Upper lobe of left lung (tissue), 6 donors: Measurements from ENCODE around the gene ZNF69. TPM values are rescaled to one million over a fixed set of nuclear protein-coding genes. Genes with fewer than 3 reads are reported as not detected.
"Not testable (repeated sequence)": the region's sequence is repeated elsewhere in the genome, so short reads cannot be mapped to it uniquely, and the experiment has no call there.

Experiments
- ATAC-seq, 2 donors: fragments of 200-7000 bp; cut with Tn5 transposase; one replicate each; pipeline ENCODE4 v1.9.1; 2022; ENCODE audit warnings: mild to moderate bottlenecking in 2 of 2, moderate library complexity in 2 of 2; ENCODE audit not compliant: low FRiP score in 2 of 2
- DNase-seq, 2 donors: peaks; one replicate each; pipeline ENCODE4 v3.0.0-alpha.2; 2019 to 2020
- H3K27ac ChIP-seq, 4 donors: fragments of 200-600 bp; sonication (generic); one replicate each; pipeline ENCODE4 v1.5.1; 2016 to 2019
- H3K27me3 ChIP-seq, 4 donors: fragments of 200-600 bp; sonication (generic); one replicate each; pipeline ENCODE4 v1.5.1; 2017 to 2019
- H3K36me3 ChIP-seq, 4 donors: fragments of 200-600 bp; sonication (generic); one replicate each; pipeline ENCODE4 v1.5.1; 2016 to 2019
- H3K4me1 ChIP-seq, 4 donors: fragments of 200-600 bp; sonication (generic); one replicate each; pipeline ENCODE4 v1.5.1; 2018 to 2019
- H3K4me3 ChIP-seq, 4 donors: fragments of 200-600 bp; sonication (generic); one replicate each; pipeline ENCODE4 v1.5.1; 2017 to 2019; ENCODE audit warnings: mild to moderate bottlenecking in 2 of 4, moderate library complexity in 1 of 4
- H3K9me3 ChIP-seq, 4 donors: fragments of 200-600 bp; sonication (generic); one replicate each; pipeline ENCODE4 v1.5.1; 2018 to 2019
- EP300 ChIP-seq, 4 donors: sonication (generic); formaldehyde crosslinking; IDR thresholded peaks; one replicate each; pipeline ENCODE4 v1.5.1; 2017; ENCODE audit warnings: antibody characterized with exemption in 4 of 4, control low read depth in 2 of 4
- POLR2A ChIP-seq, 4 donors: fragments of 450-650 bp; IDR thresholded peaks; one replicate each; pipeline ENCODE4 v1.5.1; 2016 to 2017; ENCODE audit warnings: antibody characterized with exemption in 4 of 4, mild to moderate bottlenecking in 2 of 4
- POLR2AphosphoS5 ChIP-seq, 2 donors: sonication (generic); formaldehyde crosslinking; IDR thresholded peaks; one replicate each; pipeline ENCODE4 v1.5.1; 2017; ENCODE audit warnings: antibody characterized with exemption in 2 of 2
- WGBS, 2 donors: methylation state at CpG; one replicate each; pipeline ENCODE4 v1.1.5; 2017 to 2018; 5-methylcytosine and 5-hydroxymethylcytosine counted together
- total RNA-seq, 6 donors: library from RNA; depleted of rRNA in 4 of 6; stranded (reverse); fragments of >200 nt in 4 of 6; gene quantifications; one replicate each; pipeline versions ENCODE4 v1.1.0 to v1.2.1, GENCODE V29; 2016 to 2021
- TF ChIP-seq, protein P1 (sequence below), 6 experiments: fragments of 450-650 bp in 4 of 6; fragments of 200-600 bp in 2 of 6; sonication (generic) in 2 of 6; IDR thresholded peaks; one replicate each; pipeline ENCODE4 v1.5.1; 2016 to 2019; ENCODE audit warnings: antibody characterized with exemption in 6 of 6
- donor health status: DM: no; HTN: no; CAD: no; lungs with moderate emphysema.
- donor health status: DM: no; HTN: yes; CAD: no; lungs with severe emphysema.

Gene ZNF69
- 10 to 100 TPM; 10.1 to 29.3 (median 16.4) TPM for total RNA-seq

DNA sequence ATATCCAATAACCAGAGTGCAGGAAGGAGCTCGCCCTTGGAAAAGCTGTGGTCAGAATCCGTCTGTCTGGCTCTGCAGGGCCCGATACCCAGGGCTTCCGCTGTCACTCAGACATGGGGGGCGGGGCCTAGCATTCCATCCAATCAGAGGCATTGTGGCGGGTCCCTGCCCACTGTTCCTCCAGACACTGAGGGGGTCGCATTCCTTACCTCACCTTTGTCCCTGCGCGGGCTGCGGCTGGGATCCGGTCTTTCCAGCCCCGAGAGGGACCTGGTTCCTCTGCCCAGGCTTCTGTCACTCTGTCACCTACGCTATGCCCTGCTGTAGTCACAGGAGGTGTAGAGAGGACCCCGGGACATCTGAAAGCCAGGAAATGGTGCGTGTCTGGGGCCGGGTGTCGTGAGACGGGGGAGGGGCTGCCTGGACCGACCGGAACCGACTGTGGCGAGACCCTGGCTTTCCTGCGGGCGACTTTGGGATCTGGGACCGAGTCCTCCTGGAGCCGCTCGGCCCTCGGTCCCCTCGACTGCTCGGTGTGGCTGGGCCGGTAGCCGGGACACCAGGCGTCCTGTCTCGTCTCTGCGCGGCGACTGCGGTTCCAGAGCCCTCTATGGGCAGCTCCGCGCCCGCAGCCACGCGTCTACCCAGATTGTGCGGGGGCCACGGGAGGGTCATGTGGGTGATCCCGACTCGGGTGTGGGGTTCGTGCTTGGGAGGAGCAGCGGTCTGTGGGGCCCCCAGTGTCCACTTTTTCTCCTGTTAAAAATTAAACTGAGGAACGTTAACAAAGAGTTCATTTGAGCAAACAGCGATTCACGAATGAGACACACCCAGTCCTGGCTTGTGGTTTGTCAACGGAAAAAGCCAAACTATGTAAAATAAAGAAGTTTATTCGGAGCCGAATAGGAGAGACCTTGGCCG is at the start of gene ZNF69:
Gene ZNF69 (plus strand): TSS at position 172 of the 921 bp plus-strand sequence. CDS start 142 bp downstream, at position 314.
- 1 to 2% methylated on average over 11 to 28 of the region's 56 CpGs for WGBS, 2 donors
- peak; percentile 97 to 98 for ATAC-seq
- no peak for TF ChIP-seq EP300 (IDR thresholded peaks at IDR 0.05)
- peak in 1 of 2 donors; percentile 72 for TF ChIP-seq POLR2AphosphoS5 (IDR thresholded peaks at IDR 0.05)
- TF ChIP-seq, protein P1, sequence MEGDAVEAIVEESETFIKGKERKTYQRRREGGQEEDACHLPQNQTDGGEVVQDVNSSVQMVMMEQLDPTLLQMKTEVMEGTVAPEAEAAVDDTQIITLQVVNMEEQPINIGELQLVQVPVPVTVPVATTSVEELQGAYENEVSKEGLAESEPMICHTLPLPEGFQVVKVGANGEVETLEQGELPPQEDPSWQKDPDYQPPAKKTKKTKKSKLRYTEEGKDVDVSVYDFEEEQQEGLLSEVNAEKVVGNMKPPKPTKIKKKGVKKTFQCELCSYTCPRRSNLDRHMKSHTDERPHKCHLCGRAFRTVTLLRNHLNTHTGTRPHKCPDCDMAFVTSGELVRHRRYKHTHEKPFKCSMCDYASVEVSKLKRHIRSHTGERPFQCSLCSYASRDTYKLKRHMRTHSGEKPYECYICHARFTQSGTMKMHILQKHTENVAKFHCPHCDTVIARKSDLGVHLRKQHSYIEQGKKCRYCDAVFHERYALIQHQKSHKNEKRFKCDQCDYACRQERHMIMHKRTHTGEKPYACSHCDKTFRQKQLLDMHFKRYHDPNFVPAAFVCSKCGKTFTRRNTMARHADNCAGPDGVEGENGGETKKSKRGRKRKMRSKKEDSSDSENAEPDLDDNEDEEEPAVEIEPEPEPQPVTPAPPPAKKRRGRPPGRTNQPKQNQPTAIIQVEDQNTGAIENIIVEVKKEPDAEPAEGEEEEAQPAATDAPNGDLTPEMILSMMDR (IDR thresholded peaks at IDR 0.05) = peak in 4 of 6 experiments; percentile 14 to 44 (median 33)
- peak in 3 of 4 donors; percentile 39 to 79 (median 67) for TF ChIP-seq POLR2A (IDR thresholded peaks at IDR 0.05)
- peak; percentile 90 to 95 for DNase-seq
- peaks cover 7 to 17% (median 15%) of the 10 kb centered on the region in 4 donors for H3K4me1 ChIP-seq
- no peaks in the 10 kb centered on the region for H3K9me3 ChIP-seq
- H3K4me3 ChIP-seq = peak within 1 kb of the TSS; percentile 56 to 81 (median 67)
- no peaks in the 10 kb centered on the region for H3K27me3 ChIP-seq
- H3K27ac ChIP-seq = peak within 1 kb of the TSS; percentile 77 to 92 (median 88)
- no peaks in the 10 kb centered on the region for H3K36me3 ChIP-seq

DNA sequence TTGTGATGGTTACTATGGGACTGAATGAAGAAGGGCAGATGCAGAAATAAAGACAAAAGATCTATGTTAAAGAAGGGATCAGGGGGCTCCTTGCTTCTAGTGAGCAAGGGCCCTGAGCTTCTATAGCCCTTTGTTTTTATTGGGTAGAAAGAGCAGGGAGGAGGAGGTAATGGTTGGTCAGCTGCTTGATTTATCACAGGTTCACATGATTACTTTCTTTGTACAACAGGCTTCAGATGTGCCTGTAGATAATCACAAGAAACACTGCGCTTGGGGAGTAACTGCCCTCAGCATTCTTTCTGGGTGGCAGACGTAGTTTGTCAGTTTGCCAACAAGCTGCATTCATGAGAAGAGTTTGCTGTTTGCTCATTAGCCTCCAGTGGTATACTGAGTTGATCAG is 43.9 kb upstream of the ZNF69 start:
- no peaks in the 10 kb centered on the region for H3K27me3 ChIP-seq
- DNase-seq (no peak), ATAC-seq (no peak)
- peaks cover 5 to 8% (median 6%) of the 10 kb centered on the region in 4 donors for H3K4me1 ChIP-seq
- no peak overlapping the region for H3K4me3 ChIP-seq
- no peaks in the 10 kb centered on the region for H3K9me3 ChIP-seq
- no peaks in the 10 kb centered on the region for H3K36me3 ChIP-seq
- WGBS, 2 donors = 63 to 67% methylated on average over 2 of the region's 2 CpGs
- H3K27ac ChIP-seq = no peak overlapping the region
- TF ChIP-seq POLR2A (IDR thresholded peaks at IDR 0.05) (no peak), POLR2AphosphoS5 (IDR thresholded peaks at IDR 0.05) (no peak), EP300 (IDR thresholded peaks at IDR 0.05) (no peak)
- TF ChIP-seq, protein P1 (IDR thresholded peaks at IDR 0.05) = no peak

DNA sequence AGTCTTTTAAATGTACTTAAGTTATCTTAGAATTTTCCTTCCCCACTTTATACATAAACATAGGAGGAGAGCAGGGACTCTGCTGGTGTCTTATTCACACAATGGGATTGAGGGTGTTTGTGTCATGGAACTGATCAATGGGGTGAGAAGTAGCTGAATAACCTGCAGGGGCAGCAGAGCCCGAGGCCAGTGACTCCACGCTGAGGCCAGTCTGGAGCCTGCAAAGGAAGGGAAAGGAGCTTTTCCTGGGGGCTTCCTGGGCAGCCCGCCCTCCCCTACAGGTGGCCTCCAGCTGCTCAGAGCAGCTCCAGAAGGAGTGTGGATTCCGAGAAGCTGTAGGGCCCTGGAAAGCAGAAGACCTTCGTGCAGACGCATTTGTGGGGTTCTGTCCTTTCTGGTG is 40.0 kb upstream of the ZNF69 start:
- H3K4me1 ChIP-seq = peaks cover 11 to 21% (median 14%) of the 10 kb centered on the region in 4 donors
- ATAC-seq, H3K27ac ChIP-seq, H3K36me3 ChIP-seq, DNase-seq, H3K4me3 ChIP-seq, H3K27me3 ChIP-seq, H3K9me3 ChIP-seq: not testable (repeated sequence)
- WGBS, 2 donors = 61 to 66% methylated on average over 6 of the region's 6 CpGs

DNA sequence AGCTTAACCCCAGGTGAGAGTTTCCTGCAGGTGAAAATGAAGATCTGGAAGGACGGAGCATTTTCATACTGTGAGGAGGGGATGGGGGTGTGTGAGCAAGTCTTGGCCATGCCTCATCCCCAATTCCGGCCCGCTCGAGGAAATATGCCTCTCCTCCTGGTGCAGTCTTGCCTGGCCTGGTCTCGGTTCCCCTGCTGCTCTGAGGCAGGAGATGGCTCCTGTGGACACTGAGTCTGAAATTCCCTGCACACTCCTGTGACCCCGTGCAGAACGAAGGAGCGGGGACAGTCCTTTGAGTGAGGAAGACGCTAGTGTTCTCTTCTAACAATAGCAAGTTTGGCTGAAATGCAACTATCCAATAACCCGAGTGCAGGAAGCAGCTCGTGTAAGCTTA is 39.4 kb upstream of the ZNF69 start:
- H3K27ac ChIP-seq = peak overlapping the region; percentile 18 to 81 (median 76)
- H3K9me3 ChIP-seq = no peaks in the 10 kb centered on the region
- H3K27me3 ChIP-seq = no peaks in the 10 kb centered on the region
- H3K4me1 ChIP-seq = peaks cover 11 to 21% (median 14%) of the 10 kb centered on the region in 4 donors
- 27 to 40% methylated on average over 11 of the region's 11 CpGs for WGBS, 2 donors
- ATAC-seq = peak; percentile 9 to 10
- H3K4me3 ChIP-seq = peak overlapping the region in 3 of 4 donors; percentile 69 to 89 (median 77)
- no peak for DNase-seq
- H3K36me3 ChIP-seq = no peaks in the 10 kb centered on the region
- no peak for TF ChIP-seq POLR2A (IDR thresholded peaks at IDR 0.05)
- no peak for TF ChIP-seq POLR2AphosphoS5 (IDR thresholded peaks at IDR 0.05)
- TF ChIP-seq, protein P1 (IDR thresholded peaks at IDR 0.05) = no peak
- TF ChIP-seq EP300 (IDR thresholded peaks at IDR 0.05) = no peak

DNA sequence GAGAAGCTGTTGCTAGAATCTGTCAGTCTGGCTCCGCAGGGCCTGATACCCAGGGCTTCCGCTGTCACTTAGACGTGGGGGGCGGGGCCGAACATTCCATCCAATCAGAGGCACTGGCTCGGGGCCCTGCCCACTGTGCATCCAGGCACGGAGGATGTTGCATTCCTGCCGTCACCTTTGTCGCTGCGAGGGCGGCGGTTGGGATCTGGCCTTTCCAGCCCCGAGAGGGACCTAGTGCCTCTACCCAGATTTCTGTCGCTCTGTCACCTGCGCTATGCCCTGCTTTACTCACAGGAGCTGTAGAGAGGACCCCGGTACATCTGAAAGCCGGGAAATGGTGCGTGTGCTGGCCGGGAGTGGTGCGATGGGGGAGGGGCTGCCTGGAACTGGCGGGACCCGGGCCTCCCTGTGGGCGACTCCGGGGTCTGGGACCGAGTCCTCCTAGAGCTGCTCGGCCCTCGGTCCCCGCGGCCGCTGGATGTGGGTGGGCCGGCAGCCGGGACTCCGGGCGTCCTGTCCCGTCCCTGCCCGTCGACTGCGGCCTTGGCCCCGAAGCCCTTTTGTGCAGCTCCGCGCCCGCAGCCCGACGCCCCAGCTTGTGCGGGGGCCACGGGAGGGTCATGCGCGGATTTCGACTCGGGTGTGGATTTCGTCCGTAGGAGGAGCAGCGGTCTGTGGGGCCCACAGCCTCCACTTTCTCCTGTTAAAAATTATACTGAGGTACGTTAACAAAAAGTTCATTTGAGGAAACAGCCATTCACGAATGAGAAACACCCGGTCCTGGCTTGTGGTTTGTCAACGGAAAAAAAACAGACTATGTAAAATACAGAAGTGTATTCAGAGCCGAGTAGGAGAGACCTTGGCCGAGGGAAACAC is 38.8 kb upstream of the ZNF69 start, which contains the start of gene ZNF439:
Gene ZNF439 (plus strand): TSS at position 133 of the 876 bp plus-strand sequence. CDS start 142 bp downstream, at position 275.
- Histone ChIP-seq H3K27me3 (no peaks in the 10 kb centered on the region), H3K36me3 (no peaks in the 10 kb centered on the region), H3K27ac (peak within 1 kb of the TSS; percentile 72 to 81 (median 78)), H3K4me3 (peak within 1 kb of the TSS; percentile 65 to 89 (median 73)), H3K4me1 (peaks cover 11 to 21% (median 14%) of the 10 kb centered on the region in 4 donors), H3K9me3 (no peaks in the 10 kb centered on the region)
- TF ChIP-seq POLR2AphosphoS5 (IDR thresholded peaks at IDR 0.05) (peak in 1 of 2 donors; percentile 72), POLR2A (IDR thresholded peaks at IDR 0.05) (peak in 3 of 4 donors; percentile 50 to 63 (median 53)), EP300 (IDR thresholded peaks at IDR 0.05) (no peak)
- DNase-seq (peak; percentile 93 to 95), ATAC-seq (peak; percentile 97 to 99)
- WGBS, 2 donors = 3 to 10% methylated on average over 18 to 49 of the region's 59 CpGs

DNA sequence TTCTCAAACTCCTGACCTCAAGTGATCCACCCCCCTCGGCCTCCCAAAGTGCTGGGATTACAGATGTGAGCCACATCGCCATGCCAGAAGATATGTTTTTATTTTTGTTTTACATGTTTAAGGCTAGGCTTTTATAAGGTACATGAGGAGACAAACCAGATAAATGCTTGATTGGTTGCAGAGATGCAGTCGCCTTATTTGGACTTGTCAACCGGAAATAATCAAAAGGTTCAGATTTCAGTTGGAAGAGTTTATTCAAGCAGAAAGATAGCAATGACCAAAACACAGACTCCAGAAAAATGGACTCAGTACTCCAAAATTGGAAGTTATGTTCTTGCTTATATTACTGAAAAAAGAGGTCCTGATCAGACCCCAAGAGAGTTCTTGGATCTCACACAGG is 37.3 kb upstream of the ZNF69 start:
- ATAC-seq, DNase-seq, H3K4me3 ChIP-seq, H3K36me3 ChIP-seq, H3K27me3 ChIP-seq, H3K9me3 ChIP-seq, H3K27ac ChIP-seq: not testable (repeated sequence)
- WGBS, 2 donors = 94 to 96% methylated on average over 4 of the region's 4 CpGs
- H3K4me1 ChIP-seq = peaks cover 11 to 21% (median 14%) of the 10 kb centered on the region in 4 donors
